Lower leg skin (tissue), 3 donors: Measurements from ENCODE around the gene SSTR4.

Experiments used
- POLR2A ChIP-seq, 2 donors: fragments of 450-650 bp; IDR thresholded peaks; one replicate each; pipeline ENCODE4 v1.6.1; 2016 to 2017; ENCODE audit warnings: antibody characterized with exemption in 2 of 2, mild to moderate bottlenecking in 1 of 2, moderate library complexity in 1 of 2
- TF ChIP-seq, protein P1 (sequence below), 3 donors: fragments of 450-650 bp; IDR thresholded peaks; one replicate each; pipeline ENCODE4 v1.5.1; 2016; ENCODE audit warnings: antibody characterized with exemption in 3 of 3, mild to moderate bottlenecking in 3 of 3, moderate library complexity in 2 of 3

DNA sequence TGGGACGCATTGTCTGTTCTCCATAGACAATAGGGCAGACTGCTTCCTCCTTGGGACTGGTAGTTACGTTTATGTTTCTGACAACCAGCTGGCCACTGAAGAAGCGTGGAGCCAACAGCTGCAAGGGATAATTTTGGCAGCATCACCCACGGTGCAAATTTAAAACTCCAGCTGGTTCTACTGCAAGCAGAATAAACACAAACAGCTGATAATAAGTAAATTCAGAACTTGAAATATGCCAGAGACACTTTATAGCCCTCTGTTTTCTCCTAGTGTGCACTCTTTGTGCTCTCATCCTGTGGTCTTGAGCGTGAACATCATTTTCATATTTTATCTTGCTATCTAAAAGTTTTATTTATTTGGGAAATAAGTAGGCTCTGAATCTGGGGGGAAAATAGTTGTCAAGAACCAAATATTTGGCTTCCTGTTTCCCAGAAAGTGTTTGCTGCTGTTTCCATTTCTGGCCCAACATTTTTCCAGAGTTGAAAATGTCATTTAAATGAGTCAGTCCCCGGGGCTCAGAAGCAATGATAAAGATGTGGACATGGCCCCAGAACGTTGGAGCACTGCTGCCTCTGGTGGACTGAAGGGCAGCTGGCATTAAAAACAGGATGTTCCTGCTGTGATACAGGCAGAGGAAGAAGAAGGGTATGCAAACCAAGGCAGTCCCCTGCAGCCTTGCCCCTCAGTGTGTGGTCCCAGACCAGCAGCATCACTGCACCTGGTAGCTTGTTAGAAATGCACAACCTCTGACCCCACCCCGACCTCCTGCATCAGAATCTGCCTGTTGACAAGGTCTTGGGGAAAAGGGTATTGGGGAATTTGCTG lies 26.8 kb downstream of the SSTR4 start:
- TF ChIP-seq, protein P1, sequence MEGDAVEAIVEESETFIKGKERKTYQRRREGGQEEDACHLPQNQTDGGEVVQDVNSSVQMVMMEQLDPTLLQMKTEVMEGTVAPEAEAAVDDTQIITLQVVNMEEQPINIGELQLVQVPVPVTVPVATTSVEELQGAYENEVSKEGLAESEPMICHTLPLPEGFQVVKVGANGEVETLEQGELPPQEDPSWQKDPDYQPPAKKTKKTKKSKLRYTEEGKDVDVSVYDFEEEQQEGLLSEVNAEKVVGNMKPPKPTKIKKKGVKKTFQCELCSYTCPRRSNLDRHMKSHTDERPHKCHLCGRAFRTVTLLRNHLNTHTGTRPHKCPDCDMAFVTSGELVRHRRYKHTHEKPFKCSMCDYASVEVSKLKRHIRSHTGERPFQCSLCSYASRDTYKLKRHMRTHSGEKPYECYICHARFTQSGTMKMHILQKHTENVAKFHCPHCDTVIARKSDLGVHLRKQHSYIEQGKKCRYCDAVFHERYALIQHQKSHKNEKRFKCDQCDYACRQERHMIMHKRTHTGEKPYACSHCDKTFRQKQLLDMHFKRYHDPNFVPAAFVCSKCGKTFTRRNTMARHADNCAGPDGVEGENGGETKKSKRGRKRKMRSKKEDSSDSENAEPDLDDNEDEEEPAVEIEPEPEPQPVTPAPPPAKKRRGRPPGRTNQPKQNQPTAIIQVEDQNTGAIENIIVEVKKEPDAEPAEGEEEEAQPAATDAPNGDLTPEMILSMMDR (IDR thresholded peaks at IDR 0.05): no peak
- no peak for TF ChIP-seq POLR2A (IDR thresholded peaks at IDR 0.05)
